GM18526 (cell line): ENCODE data around the gene CERS2.

Experiments
- POLR2A ChIP-seq: IDR thresholded peaks from 3 replicates; pipeline ENCODE4 v1.6.1; 2011; ENCODE audit not compliant: insufficient read length; ENCODE audit errors: extremely low read depth

CERS2 gene

DNA sequence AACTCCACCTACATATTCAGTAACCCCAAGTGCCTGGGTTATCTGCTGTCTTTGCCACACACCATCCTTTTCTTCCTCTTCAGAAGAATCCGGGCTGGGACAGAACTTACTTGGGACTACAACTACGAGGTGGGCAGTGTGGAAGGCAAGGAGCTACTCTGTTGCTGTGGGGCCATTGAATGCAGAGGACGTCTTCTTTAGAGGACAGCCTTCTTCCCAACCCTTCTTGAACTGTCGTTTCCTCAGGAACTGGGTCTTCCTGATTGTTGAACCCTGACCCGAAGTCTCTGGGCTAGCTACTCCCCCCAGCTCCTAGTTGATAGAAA, 10.5 kb downstream of the CERS2 start:
- no peak for TF ChIP-seq POLR2A

- TF ChIP-seq POLR2A: no peak
These were observed 11.1 kb downstream of the CERS2 start for GRCh38 chr1:150963321-150964163.

DNA sequence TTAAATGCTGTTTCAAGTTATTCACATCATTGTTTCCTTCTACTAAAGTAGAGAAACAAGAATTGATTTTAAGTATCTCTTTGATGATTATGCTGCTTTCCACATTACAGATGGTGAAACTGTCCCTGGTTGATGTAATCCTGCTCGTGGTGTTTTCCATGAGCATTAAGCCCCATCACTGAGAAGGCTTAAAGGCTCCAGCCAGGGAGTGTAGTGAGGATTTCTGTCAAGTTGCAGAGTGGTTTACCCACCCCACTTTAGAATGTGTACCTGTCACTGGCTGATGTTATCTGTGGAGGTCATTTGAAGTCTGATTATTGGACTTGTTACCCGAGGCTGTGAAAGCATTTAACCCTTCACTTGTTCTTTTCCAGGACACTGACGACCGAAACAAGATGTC, 12.9 kb downstream of the CERS2 start:
- TF ChIP-seq POLR2A: no peak

- no peak for TF ChIP-seq POLR2A
These were observed 14.0 kb downstream of the CERS2 start for GRCh38 chr1:150960646-150961045.

DNA sequence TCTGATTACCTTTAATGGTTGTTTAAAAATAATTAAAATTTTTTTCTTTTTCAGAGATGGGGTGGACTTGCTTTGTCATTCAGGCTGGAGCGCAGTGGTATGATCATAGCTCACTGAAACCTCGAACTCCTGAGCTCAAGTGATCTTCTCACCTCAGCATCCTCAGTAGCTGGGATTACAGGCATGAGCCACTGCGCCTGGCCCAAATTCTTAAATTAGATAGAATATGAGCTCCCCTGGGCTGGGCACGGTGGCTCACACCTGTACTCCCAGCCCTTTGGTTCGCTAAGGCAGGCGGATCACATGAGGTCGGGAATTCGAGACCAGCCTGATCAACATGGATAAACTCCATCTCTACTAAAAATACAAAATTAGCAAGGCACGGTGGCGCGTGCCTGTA, 17.0 kb downstream of the CERS2 start:
- TF ChIP-seq POLR2A: no peak

DNA sequence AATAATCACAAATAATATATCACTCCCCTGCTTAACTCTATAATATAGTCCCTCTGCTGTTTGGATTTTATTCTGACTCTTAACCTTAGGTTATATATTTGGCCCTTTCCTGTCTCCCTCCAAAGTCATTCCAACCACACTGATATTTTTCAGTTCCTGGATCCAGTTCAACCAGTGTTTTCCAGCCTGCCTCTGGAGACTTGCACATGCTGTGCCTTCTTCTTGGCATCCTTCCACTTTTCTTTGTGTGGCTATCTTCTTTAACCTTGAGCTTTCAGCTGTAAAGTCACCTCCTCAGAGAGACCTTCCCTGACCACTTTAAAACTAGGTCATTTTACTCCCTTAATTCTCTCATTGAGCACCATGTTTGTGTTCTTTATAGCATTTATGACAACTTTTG, 19.4 kb downstream of the CERS2 start:
- no peak for TF ChIP-seq POLR2A

DNA sequence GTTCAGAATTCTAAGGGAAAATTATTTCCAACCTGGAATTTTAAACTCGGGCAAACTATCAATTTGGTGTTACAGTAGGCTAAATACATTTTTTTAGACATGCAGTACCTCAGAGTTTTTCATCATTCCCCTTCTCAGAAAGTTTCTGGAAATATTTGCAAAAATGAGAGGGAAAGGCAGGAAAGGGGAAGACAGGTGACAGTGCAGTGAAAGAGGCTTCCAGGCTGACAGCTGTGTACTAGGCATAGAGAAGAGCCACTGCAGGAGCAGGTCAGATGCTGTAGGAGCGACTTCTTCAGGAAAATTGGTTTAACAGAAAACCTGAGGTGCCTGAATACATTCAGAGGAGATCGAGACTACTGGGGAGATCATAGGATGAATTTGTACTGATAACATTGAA, 19.9 kb downstream of the CERS2 start:
- TF ChIP-seq POLR2A: no peak

DNA sequence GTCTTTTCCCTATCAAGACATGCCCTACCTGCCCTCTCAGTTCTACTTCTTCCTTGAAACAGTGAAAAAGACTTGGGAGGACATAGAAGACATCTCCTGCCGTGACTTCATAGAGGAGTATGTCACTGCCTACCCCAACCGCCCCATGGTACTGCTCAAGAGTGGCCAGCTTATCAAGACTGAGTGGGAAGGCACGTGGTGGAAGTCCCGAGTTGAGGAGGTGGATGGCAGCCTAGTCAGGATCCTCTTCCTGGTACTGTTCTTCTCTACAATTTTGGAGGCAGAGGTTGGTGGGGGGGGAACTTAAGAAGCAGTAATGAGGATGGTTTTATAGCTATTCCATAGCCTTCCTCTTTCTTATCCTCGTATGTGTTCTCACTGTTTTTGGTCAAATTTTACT, 29.8 kb downstream of the CERS2 start:
- TF ChIP-seq POLR2A: no peak

- no peak for TF ChIP-seq POLR2A
These were observed 42.9 kb downstream of the CERS2 start for GRCh38 chr1:150931773-150932172.

DNA sequence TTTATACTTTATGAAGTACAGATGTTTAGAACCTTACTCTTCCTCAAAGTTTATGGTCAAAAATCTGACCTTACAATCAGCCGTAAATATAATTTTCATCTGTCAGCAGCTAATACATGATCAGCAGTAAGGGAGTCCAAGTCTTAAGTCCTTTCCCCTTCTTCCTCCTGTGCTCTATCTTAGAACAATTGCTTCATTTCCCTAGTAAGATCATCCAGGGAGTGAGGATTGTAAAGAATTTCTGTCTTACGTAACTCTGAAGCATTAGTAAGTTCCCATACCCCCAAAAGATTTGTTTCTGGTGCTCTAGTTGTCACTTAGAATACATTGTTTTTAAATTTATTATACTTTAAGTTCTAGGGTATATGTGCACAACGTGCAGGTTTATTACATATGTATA, 46.3 kb downstream of the CERS2 start:
- TF ChIP-seq POLR2A: no peak

GRCh38 chr1:150927624-150928023, 47.0 kb downstream of the CERS2 start:
- TF ChIP-seq POLR2A: no peak

GRCh38 chr1:150926097-150926741, 48.4 kb downstream of the CERS2 start, which contains the start of gene SETDB1:
Gene SETDB1 (plus strand): TSS chr1:150926363. CDS start chr1:150927715, 1,352 bp downstream.
- TF ChIP-seq POLR2A: peak; percentile 37

DNA sequence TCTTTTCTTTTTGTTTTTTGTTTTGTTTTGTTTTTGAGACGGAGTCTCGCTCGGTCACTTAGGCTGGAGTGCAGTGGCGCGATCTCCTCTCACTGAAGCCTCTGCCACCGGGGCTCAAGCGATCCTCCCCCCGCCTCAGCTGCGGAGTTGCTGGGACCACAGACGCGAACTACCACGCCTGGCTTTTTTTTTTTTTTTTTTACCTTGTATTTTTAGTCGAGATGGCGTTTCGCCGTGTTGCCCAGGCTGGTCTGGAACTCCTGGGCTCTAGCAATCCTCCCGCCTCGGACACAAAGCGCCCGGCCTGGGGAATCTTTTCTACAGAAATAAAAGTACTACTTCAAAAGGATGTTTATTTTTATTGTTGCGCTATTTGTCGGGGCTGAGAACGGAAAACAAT, 49.6 kb downstream of the CERS2 start:
- TF ChIP-seq POLR2A: no peak

- no peak for TF ChIP-seq POLR2A
These were observed 52.1 kb downstream of the CERS2 start for GRCh38 chr1:150922519-150922975.

GRCh38 chr1:150917387-150917786, 57.2 kb downstream of the CERS2 start:
- TF ChIP-seq POLR2A: no peak
